Amniotic stem cell (primary cell): ENCODE data around the gene MRPL33.

Experiments used
- DNase-seq: peaks from one replicate; lab custom pipeline; 2025; lab: John Stamatoyannopoulos, UW

Gene MRPL33

DNA sequence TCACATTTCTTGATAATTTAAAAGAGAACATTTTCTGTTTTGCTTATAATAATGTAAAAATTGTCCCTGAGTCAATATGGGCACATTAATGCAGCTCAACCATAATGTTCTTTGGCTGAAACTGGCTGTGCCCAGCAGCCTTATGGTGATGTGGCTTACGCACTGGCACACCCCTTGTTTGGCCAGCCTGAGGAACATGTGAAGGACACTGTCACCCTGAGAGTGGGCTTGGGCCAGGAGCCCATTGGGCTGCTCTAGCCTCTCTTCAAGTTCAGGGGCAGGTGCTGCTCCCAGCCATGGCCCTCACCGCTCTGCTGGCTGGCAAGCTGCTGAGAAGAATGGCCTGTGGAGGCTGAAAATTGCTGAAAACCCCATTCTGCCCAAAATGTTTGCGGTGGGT lies 37.5 kb downstream of the MRPL33 start:
- DNase-seq, result no peak

DNA sequence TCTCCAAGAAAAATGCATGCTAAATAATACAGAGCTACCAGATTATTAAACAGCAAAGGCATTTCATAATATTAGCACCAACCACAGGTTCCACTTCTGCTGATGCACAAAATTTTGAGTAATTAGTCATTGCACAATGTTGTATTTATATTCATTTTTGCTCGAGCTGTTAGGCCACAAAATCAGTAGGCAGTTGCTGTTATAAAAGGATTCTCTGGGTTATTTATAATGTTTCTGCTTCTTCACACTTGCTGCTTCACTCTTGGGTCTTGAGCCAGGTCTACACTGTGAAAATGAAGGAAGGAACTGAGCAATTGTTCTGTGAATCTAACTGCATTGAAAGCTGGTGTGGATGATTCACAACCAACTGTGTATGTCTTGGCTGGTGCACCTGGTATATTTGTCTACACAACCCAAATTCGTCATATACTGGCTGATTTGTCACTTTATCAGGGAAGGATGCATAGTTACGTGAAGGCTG lies 38.3 kb downstream of the MRPL33 start:
- no peak for DNase-seq

DNA sequence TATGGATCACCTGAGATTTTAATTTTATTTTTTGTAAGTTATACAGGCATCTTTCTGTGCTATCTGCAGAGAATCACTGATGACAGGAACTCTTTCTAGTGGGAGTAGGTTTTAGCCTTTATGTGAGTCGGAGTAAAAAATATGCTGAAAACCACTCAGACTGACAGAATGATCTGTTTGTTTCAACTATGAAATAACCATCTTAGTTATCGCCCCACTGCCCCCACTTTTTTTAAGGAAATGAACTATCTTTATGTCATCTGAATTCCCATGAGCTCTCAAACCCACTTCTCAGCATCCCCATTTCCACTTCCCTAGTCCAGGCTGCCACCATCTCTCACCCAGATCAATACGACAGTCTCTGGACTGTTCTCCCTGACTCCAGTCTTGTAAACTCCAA lies 38.9 kb downstream of the MRPL33 start:
- DNase-seq, result no peak

DNA sequence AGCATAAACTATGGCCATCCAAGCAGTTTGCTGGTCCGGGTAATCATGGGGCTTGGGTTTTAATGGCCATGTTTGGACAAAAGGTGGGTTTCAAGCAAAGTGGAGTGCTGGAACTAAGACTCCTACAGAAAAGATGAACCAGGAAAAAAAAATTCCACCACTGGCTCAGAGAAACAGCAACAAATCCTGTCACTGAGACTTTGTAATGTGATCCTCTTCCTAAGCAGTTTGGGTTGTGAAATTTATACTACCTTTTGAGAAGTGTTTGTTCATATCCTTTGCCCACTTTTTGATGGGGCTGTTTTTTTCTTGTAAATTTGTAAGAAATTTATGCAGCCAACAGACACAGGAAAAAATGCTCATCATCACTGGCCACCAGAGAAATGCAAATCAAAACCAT lies 40.2 kb downstream of the MRPL33 start:
- no peak for DNase-seq

DNA sequence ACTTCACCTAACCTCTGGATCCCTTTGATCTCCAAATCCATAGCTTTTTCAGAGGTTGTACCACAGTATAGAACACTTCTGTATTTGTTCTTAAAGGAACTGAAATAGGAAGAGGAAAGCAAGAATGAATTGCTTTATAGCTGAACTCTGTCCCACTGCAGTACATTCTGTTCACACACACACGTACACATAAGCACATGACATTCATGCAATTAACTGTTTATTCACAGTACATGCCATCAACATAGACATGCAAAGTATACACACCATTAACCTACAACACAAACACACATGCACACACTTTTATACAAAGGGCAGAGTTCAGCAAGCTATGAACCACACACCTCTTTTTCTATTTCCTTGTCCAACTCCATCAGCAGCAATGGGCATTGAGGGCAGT lies 43.2 kb downstream of the MRPL33 start:
- no peak for DNase-seq

DNA sequence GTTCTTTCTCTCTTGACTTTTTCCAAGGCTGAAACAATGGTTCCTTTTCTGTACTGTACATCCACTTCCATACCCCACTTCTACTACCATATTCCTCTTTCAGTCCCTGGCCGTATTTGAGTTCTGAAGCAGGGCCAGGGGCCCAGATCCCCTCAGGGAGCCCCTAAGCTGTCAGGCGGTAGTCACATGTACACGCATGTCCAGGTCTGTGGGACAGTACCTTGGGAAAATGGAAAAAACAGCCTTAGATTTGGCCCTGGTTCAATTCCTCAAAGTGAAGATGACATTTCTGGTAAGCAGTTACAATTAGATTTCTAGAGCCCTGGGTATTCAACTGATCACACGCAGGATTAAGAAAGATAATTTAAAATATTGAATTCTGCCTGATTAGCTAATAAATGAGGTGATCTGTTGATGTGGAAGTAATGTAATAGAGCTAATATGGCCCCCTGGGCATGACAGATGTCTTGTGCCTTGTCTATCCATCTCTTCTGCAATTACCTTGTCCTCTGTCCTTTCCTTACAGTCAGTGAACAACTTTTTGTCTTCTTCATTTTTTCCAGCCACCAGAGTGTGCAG lies 44.4 kb downstream of the MRPL33 start:
- DNase-seq, result no peak

DNA sequence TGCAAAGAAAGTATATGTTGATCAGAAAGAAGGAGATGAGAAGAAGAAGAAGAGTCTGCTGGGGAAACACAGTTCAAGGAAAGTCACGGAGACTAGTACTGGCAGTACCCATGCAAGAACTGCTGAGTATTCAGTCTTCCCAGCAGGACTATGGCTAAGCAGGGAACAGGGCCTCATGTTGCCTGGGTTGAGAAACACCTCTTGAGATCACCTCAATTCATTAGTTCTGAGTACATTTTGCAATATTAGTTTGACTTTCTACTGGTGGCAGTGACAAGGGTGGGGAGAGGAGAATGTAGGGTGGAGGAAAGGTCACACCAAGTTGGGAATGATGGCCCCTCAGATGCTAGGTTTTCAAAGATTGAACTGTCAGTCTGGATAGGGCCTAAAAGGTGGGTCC lies 50.5 kb downstream of the MRPL33 start:
- DNase-seq, result no peak

DNA sequence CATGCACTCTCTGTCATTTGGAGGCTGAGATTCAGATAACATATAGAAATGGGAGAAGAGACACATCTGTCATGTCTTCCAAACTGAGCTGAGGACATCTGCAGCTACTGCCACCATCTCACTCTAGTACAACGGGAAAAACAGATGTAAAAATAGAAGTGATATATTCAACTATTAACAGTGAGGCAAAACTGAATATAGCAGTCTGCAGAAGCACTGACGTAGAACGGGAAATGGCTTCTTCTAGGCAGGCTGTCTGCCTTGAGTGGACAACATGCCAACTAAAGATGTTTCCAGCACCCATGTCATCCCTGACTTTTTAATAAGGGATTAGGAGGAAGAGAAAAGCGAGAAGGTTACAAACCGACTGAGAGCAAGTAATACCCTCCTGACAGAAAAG lies 51.6 kb downstream of the MRPL33 start:
- no peak for DNase-seq

DNA sequence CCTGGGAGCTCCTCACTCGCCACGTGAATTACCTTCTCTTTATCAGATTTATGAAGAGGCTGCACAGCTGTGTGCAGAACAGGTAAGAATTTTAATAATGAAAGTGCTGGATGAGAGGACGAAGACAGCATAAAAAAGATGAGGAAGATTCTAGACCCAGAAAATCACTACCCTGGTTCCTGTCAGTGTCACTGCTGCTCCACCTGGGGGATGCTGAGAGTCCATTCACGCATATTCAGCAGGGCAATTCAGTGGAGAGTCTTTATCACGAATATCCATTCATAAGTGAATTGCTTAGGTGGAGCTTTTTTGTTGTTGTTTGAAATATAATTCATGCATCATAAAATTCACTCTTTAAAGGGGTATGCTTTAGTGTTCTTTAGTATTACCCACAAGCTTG lies 52.0 kb downstream of the MRPL33 start:
- no peak for DNase-seq

DNA sequence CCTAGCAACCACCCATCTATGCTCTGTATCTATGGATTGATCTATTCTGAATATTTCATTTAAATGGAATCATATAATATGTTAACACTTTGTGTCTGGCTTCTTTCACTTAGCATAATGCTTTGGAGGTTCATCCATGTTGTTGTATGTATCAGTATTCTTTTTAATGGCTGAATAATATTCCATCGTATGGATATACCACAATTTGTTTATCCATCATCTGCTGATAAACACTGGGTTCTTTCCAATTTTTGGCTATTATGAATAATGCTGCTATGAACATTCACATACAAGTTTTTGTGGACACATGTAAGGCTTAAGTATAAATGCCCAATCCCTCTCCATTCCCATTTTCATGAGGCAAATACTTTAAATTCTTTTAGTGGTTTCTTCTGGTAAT lies 52.9 kb downstream of the MRPL33 start:
- no peak for DNase-seq

DNA sequence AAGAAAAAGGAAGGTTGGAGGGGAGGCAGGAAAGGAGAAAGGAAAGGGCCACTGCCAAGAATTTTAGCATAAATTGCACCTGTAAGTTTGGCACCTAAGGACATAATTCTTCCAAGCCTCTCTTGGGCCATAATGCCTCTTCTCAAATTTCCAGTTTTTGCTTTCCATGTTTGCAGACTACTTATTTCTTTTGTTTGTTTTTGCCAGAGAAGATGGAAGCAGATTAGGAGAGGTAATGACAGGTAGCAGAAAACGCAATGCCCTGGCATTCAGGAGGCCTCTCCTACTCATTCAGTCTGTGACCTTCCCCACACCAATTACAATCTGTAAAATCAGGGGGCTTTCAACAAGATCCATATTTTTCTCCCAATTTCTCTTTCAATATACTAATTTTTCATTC lies 56.8 kb downstream of the MRPL33 start:
- DNase-seq, result no peak
